ENCODE measurements around the gene INTS7.

- no peak for TF ChIP-seq CTCF (IDR thresholded peaks at IDR 0.05)
- no peak for TF ChIP-seq EZH2phosphoT487 (IDR thresholded peaks at IDR 0.05)
- no peak for TF ChIP-seq EZH2 (IDR thresholded peaks at IDR 0.05)
Measured at GRCh38 chr1:211924256-211924655, 111.1 kb downstream of the INTS7 start.

All from neural progenitor cell (in vitro differentiated cells).